Measurements from ENCODE around the gene ATAD3B. TPM values are rescaled to one million over a fixed set of nuclear protein-coding genes. Genes with fewer than 3 reads are reported as not detected.

Gene ATAD3B
- total RNA-seq, 1 experiment from 2014 or later: 63.6 TPM

- 0 out of 2 replicates have a peak, but pooled peaks have one; percentile 19 for TF ChIP-seq FOXP4 (CRISPR knock-in tag; IDR thresholded peaks at IDR 0.05)
- no peak for TF ChIP-seq JAZF1 (CRISPR knock-in tag; IDR thresholded peaks at IDR 0.05)
- TF ChIP-seq ZNF121 (CRISPR knock-in tag; IDR thresholded peaks at IDR 0.05): no peak
- no peak for TF ChIP-seq ZNF512 (CRISPR knock-in tag; IDR thresholded peaks at IDR 0.05; ENCODE audit: borderline replicate concordance)
- no peak for TF ChIP-seq ZNF317 (CRISPR knock-in tag; IDR thresholded peaks at IDR 0.05; ENCODE audit: borderline replicate concordance, low read depth)
- 0 out of 2 replicates have a peak, but pooled peaks have one; percentile 74 for TF ChIP-seq AFF4 (CRISPR knock-in tag; IDR thresholded peaks at IDR 0.05; ENCODE audit: borderline replicate concordance)
- no peak for TF ChIP-seq OVOL2 (CRISPR knock-in tag; IDR thresholded peaks at IDR 0.05; ENCODE audit: borderline replicate concordance)
- no peak for TF ChIP-seq ATF1 (CRISPR knock-in tag; IDR thresholded peaks at IDR 0.05)
- TF ChIP-seq E2F4 (CRISPR knock-in tag; IDR thresholded peaks at IDR 0.05; ENCODE audit: borderline replicate concordance, low read depth): no peak
- TF ChIP-seq ZBTB43 (CRISPR knock-in tag; IDR thresholded peaks at IDR 0.05): no peak
- 0 out of 2 replicates have a peak, but pooled peaks have one; percentile 40 for TF ChIP-seq E2F5 (CRISPR knock-in tag; IDR thresholded peaks at IDR 0.05)
- no peak for TF ChIP-seq TEAD4 (CRISPR knock-in tag; IDR thresholded peaks at IDR 0.05)
- peak; percentile 80; the same call in 1 of the 2 replicates for TF ChIP-seq E2F1 (CRISPR knock-in tag; IDR thresholded peaks at IDR 0.05)
- no peak for TF ChIP-seq ZNF281 (CRISPR knock-in tag; IDR thresholded peaks at IDR 0.05)
- 0 out of 2 replicates have a peak, but pooled peaks have one; percentile 23 for TF ChIP-seq GTF2I (CRISPR knock-in tag; conservative IDR thresholded peaks at IDR 0.05)
- no peak for TF ChIP-seq ZNF219 (CRISPR knock-in tag; IDR thresholded peaks at IDR 0.05; ENCODE audit: borderline replicate concordance)
- no peak for TF ChIP-seq RELA (CRISPR knock-in tag; IDR thresholded peaks at IDR 0.05; ENCODE audit: borderline replicate concordance)
- TF ChIP-seq FOXJ3 (CRISPR knock-in tag; IDR thresholded peaks at IDR 0.05; ENCODE audit: borderline replicate concordance): no peak
- TF ChIP-seq ZBTB21 (CRISPR knock-in tag; IDR thresholded peaks at IDR 0.05; ENCODE audit: borderline replicate concordance): no peak
- TF ChIP-seq CBFB (CRISPR knock-in tag; IDR thresholded peaks at IDR 0.05; ENCODE audit: low read depth): no peak
- no peak for TF ChIP-seq ZNF232 (CRISPR knock-in tag; IDR thresholded peaks at IDR 0.05)
Measured at GRCh38 chr1:1540818-1541628, 69.5 kb downstream of the ATAD3B start (continued).

Data from WTC11 (cell line).